Measurements from ENCODE around the gene TBC1D20.
"Not testable (repeated sequence)": the region's sequence is repeated elsewhere in the genome, so short reads cannot be mapped to it uniquely, and the experiment has no call there.

Gene TBC1D20

GRCh38 chr20:400454-401275, 61.7 kb downstream of the TBC1D20 start:
- no peak for DNase-seq

GRCh38 chr20:400128-400453, 62.2 kb downstream of the TBC1D20 start:
- DNase-seq, result no peak

- DNase-seq, result no peak
Observed at GRCh38 chr20:399182-399707, 63.1 kb downstream of the TBC1D20 start.

GRCh38 chr20:397432-398237, 64.7 kb downstream of the TBC1D20 start:
- DNase-seq, result no peak

- DNase-seq, result no peak
Observed at GRCh38 chr20:396619-397431, 65.5 kb downstream of the TBC1D20 start.

- no peak for DNase-seq
Observed at GRCh38 chr20:396252-396618, 66.1 kb downstream of the TBC1D20 start.

- DNase-seq, result not testable (repeated sequence)
Observed at GRCh38 chr20:393296-393695, 69.0 kb downstream of the TBC1D20 start.

- no peak for DNase-seq
Observed at GRCh38 chr20:391041-391711, 71.2 kb downstream of the TBC1D20 start.

GRCh38 chr20:389220-389619, 73.1 kb downstream of the TBC1D20 start:
- no peak for DNase-seq

GRCh38 chr20:388034-388994, 74.0 kb downstream of the TBC1D20 start:
- no peak for DNase-seq

GRCh38 chr20:387520-387919, 74.8 kb downstream of the TBC1D20 start:
- DNase-seq, result no peak

- DNase-seq, result not testable (repeated sequence)
Observed at GRCh38 chr20:386634-387033, 75.7 kb downstream of the TBC1D20 start.

Measured in fibroblast of skin of abdomen (primary cell).